Esophagus squamous epithelium (tissue), 4 donors: ENCODE measurements around the gene ZNF677.

Experiments used
- CTCF ChIP-seq, 6 experiments: fragments of 450-650 bp in 4 of 6; fragments of 200-600 bp in 2 of 6; sonication (generic) in 2 of 6; IDR thresholded peaks; one replicate each; pipeline ENCODE4 v1.5.1; 2016 to 2019; ENCODE audit warnings: antibody characterized with exemption in 6 of 6, mild to moderate bottlenecking in 4 of 6, moderate library complexity in 4 of 6
- POLR2A ChIP-seq, 4 donors: fragments of 450-650 bp; IDR thresholded peaks; one replicate each; pipeline ENCODE4 v1.6.1; 2017; ENCODE audit warnings: antibody characterized with exemption in 4 of 4, mild to moderate bottlenecking in 4 of 4, moderate library complexity in 3 of 4

DNA sequence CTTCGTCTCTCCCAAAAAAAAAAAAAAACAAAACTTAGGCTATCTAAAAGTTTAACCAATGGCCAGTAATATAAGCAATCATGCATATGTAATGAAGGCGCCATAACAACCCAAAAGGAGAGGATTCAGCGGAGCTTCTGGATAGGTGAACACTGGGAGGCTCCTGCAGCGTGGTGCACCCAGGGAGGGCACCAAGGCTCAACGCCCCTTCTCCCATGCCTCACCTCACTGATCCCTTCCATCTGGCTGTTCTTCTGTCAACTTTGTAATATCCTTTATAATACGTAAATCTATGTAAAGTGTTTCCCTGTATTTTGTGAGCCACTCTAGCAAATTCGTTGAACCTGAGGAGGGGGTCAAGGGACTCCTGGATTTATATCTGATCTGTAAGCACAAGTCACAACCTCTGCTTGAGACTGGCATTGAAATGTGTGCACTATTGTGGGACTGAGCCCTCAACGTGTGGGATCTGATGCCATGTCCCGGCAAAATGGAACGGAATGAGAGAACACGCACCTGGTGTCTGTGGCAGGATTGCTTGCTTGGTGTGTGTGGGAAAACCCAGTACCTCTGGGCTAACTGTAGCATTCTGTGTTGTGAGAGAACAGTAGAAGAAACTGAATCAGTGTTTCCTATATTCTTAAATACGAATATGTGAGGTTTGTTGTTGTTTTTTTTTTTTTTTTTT is 61.0 kb downstream of the ZNF677 start:
- TF ChIP-seq POLR2A (IDR thresholded peaks at IDR 0.05) (no peak), CTCF (IDR thresholded peaks at IDR 0.05) (no peak)
